NK-92 treated with Interleukin-12 subunit alpha and Interleukin-12 subunit beta, amount 100 ng/mL, for 24 hours (cell line): ENCODE results near the gene SOX15.

Experiments used
- DNase-seq: peaks from one replicate; lab custom pipeline; 2025; lab: John Stamatoyannopoulos, UW

Gene SOX15

DNA sequence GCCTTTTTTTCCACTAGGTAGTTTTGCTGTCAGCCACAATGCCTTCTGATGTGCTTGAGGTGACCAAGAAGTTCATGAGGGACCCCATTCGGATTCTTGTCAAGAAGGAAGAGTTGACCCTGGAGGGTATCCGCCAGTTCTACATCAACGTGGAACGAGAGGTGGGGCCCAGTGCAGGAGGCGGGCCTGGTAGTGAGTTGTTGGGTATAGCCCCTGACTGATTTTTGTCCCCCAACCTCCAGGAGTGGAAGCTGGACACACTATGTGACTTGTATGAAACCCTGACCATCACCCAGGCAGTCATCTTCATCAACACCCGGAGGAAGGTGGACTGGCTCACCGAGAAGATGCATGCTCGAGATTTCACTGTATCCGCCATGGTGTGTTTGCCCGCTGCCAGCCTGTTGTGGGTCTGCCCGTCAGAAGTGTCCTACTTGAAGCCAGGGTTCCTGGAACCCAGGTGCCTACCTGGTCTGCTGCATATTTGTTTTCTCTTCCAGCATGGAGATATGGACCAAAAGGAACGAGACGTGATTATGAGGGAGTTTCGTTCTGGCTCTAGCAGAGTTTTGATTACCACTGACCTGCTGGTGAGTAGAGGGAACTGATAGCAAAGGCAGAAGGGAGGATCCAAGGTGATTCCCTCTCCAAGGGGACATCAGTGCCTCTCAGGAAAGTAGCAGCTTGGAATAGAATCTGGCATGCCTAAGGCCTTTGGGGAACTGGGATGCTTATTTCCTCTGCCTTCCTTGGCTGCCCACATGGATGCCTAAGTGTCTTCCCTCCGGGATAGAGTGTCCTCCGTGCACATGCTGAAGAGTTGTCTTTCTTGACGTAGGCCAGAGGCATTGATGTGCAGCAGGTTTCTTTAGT lies 12.3 kb downstream of the SOX15 start:
- DNase-seq = no peak

DNA sequence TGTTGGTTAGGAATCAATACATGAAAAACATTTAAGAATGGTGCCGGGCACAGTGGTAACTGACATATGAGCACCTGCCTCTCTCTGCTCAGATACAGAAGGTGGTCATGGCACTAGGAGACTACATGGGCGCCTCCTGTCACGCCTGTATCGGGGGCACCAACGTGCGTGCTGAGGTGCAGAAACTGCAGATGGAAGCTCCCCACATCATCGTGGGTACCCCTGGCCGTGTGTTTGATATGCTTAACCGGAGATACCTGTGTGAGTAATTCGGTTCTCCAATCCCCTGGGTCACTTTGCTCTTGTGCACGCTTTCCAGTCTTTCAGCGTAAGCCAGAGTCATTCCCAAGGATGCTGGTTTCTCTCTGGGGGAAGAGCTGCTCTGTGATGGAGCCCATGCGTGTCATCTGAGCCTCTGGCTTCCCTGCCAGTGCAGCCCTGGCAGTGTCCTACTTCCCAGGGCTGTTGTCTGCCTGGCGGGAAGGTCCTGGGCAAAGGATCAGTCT lies 13.4 kb downstream of the SOX15 start:
- DNase-seq = no peak

DNA sequence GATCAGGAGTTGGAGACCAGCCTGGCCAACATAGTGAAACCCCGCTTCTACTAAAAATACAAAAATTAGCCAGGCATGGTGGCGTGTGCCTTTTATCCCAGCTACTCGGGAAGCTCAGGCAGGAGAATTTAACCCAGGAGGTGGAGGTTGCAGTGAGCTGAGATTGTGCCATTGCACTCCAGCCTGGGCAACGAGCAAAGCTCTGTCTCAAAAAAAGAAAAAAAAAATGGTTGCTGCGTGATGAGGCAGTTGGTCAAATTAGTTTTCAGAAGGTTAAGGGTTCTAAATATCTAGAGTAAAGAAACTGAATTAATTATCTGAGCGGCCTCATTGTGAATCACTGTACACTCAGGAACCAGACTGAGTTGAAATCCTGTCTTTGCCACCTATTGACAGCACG lies 13.9 kb downstream of the SOX15 start:
- DNase-seq = no peak

DNA sequence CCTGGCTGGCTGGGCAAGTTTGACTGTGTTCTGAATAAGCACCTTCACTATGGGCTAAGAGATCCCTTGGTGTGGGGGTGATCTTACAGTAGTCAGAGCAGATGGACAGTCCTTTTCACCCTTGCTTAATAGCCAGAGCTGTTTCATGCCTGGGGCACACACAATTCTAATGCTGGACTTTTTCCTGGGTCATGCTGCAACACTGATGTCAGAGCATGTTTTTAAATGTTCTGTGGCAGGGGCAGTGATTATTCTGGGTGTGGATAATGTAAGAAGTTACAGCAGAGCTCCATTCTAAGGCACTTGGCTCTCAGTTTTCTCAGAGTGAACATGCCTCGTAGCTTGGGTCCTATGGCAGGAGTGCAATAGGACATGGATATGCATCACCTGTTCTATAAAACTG lies 14.4 kb downstream of the SOX15 start:
- DNase-seq = no peak

- DNase-seq = no peak
These were observed 15.5 kb downstream of the SOX15 start for GRCh38 chr17:7574176-7574953.

GRCh38 chr17:7573324-7574080 lies 16.4 kb downstream of the SOX15 start:
- peak; percentile 89 for DNase-seq

GRCh38 chr17:7572588-7573323 lies 17.1 kb downstream of the SOX15 start:
- peak; percentile 91 for DNase-seq

DNA sequence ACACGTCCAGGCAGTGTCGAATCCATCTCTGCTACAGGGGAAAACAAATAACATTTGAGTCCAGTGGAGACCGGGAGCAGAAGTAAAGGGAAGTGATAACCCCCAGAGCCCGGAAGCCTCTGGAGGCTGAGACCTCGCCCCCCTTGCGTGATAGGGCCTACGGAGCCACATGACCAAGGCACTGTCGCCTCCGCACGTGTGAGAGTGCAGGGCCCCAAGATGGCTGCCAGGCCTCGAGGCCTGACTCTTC lies 17.6 kb downstream of the SOX15 start:
- DNase-seq = no peak

GRCh38 chr17:7570351-7570750 lies 19.5 kb downstream of the SOX15 start:
- no peak for DNase-seq

- DNase-seq = no peak
These were observed 20.3 kb downstream of the SOX15 start for GRCh38 chr17:7569571-7569970.

DNA sequence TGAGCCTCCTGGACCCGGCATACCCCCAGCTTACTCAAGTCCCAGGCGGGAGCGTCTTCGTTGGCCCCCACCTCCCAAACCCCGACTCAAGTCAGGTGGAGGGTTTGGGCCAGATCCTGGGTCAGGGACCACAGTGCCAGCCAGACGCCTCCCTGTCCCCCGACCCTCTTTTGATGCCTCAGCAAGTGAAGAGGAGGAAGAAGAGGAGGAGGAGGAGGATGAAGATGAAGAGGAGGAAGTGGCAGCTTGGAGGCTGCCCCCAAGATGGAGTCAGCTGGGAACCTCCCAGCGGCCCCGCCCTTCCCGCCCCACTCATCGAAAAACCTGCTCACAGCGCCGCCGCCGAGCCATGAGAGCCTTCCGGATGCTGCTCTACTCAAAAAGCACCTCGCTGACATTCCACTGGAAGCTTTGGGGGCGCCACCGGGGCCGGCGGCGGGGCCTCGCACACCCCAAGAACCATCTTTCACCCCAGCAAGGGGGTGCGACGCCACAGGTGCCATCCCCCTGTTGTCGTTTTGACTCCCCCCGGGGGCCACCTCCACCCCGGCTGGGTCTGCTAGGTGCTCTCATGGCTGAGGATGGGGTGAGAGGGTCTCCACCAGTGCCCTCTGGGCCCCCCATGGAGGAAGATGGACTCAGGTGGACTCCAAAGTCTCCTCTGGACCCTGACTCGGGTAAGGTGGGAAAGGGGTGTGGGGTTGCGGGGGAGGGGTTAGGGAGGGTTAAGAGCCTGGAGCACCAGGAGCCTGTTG lies 26.6 kb downstream of the SOX15 start:
- DNase-seq = no peak

- DNase-seq = no peak
These were observed 27.7 kb downstream of the SOX15 start for GRCh38 chr17:7562208-7562605.

DNA sequence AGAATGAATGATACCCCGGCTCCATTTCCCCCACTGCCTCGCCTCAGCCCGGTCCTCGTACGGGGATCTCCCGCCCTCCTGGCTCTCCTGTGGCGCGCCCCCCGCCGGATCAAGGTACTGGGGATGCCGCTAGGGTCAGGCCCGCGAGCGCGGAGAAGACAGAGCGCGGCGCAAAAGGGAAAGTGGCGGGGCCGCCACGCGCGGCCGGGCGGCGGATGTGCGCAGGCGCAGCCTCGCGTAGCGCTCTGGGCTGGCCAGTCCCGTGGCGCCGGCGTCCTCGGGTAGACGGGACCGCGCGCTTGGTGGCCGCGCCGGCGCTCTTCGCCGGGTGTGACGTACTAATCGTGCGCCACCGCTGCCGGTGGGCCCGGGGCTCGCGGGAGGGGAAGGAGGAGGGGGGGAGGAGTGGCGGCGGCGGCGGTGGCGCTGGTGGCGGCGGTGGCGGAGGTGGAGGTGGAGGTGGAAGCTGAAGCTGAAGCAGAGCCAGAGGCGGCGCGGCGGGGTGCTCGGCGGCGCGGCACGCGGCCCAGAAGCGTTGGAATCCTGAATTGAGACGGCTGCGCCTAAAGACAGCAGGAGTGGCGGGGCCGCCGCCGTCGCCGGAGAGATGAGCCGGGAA lies 28.2 kb downstream of the SOX15 start, which contains the start of gene SENP3:
SENP3 (plus strand) TSS at position 331 of the 619 bp plus-strand sequence. CDS start 1,158 bp downstream, outside the sequence.
- DNase-seq = peak; percentile 66

DNA sequence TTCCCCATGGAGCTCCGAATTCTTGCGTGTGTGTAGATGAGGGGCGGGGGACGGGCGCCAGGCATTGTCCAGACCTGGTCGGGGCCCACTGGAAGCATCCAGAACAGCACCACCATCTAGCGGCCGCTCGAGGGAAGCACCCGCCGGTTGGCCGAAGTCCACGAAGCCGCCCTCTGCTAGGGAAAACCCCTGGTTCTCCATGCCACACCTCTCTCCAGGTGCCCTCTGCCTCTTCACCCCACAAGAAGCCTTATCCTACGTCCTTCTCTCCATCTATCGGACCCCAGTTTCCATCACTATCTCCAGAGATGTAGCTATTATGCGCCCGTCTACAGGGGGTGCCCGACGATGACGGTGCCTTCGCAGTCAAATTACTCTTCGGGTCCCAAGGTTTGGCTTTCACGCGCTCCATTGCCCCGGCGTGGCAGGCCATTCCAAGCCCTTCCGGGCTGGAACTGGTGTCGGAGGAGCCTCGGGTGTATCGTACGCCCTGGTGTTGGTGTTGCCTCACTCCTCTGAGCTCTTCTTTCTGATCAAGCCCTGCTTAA lies 28.8 kb downstream of the SOX15 start:
- peak; percentile 69 for DNase-seq

- DNase-seq = no peak
These were observed 29.5 kb downstream of the SOX15 start for GRCh38 chr17:7560172-7561027.

GRCh38 chr17:7559320-7560171 lies 30.3 kb downstream of the SOX15 start:
- DNase-seq = no peak

DNA sequence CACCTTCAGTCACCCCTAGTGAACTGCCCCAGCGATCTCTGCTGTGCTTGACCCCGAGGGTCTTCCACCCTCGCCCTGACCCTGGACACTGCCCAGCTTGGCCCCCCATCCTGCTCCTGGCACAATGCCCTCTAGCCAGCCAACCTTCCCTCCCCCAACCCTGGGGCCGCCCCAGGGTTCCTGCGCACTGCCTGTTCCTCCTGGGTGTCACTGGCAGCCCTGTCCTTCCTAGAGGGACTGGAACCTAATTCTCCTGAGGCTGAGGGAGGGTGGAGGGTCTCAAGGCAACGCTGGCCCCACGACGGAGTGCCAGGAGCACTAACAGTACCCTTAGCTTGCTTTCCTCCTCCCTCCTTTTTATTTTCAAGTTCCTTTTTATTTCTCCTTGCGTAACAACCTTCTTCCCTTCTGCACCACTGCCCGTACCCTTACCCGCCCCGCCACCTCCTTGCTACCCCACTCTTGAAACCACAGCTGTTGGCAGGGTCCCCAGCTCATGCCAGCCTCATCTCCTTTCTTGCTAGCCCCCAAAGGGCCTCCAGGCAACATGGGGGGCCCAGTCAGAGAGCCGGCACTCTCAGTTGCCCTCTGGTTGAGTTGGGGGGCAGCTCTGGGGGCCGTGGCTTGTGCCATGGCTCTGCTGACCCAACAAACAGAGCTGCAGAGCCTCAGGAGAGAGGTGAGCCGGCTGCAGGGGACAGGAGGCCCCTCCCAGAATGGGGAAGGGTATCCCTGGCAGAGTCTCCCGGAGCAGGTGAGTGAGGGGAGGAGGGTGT lies 31.2 kb downstream of the SOX15 start, which contains the start of gene TNFSF13:
TNFSF13 (plus strand) TSS at position 207 of the 776 bp plus-strand sequence; CDS start at position 497, 290 bp downstream.
- no peak for DNase-seq
